ENCODE results near the gene ENC1. TPM values are rescaled to one million over a fixed set of nuclear protein-coding genes. Genes with fewer than 3 reads are reported as not detected.

The ENC1 gene
- total and polyA plus RNA-seq, 2 of the 8 experiments (the other 6 are each of a cell fraction or from before 2014, with no cell fraction given), result 5.5 to 13.2 TPM

DNA sequence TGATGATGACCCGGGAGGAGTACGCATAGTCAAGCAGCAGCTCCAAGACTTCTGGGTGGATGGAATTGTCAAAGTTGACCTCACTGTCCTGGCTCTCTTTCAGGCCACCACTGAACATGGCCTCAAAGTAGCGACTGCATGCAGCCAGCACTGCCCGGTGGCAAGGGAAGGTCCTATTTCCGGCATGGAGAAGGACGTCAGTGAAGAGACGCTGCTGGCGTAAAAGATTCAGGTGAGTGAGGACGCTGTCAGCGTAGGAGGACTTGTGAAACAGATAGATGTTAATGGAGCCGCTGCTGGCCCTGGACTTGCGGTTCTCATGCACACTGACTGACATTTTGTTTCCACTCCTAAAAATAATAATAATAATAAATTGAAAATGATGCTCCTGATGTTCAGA lies 4.4 kb downstream of the ENC1 start (continued):
- TF ChIP-seq ZNF274 (IDR thresholded peaks at IDR 0.05; ENCODE audit: borderline replicate concordance, extremely low read depth, low read length), result no peak
